ENCODE data around the gene CEP350.

GRCh38 chr1:180130651-180131050, 176.0 kb downstream of the CEP350 start:
- TF ChIP-seq YY1 (IDR thresholded peaks at IDR 0.05; ENCODE audit: insufficient read depth, insufficient read length) (no peak), ZNF274 (IDR thresholded peaks at IDR 0.05; ENCODE audit: low read depth, low read length) (no peak)

Measured in NT2/D1 (cell line).